Keratinocyte (primary cell): ENCODE data around the gene ARMC2. TPM values are rescaled to one million over a fixed set of nuclear protein-coding genes. Genes with fewer than 3 reads are reported as not detected.

ENCODE experiments used
- DNase-seq: peaks from one replicate; pipeline ENCODE4 v3.0.0-alpha.2; 2011; ENCODE audit warnings: low read depth, missing footprints, low spot score
- FAIRE-seq: peaks from 2 replicates; lab custom pipeline; 2011; peaks lifted over from hg19 to GRCh38; lab: Jason Lieb, UNC
- H2AFZ ChIP-seq: 2 replicates; pipeline ENCODE4 v1.6.0; 2012; ENCODE audit warnings: low read length, control low read depth, inconsistent platforms; ENCODE audit not compliant: control insufficient read depth
- H3K27ac ChIP-seq: 2 replicates; pipeline ENCODE4 v1.5.1; 2011; ENCODE audit warnings: low read length; ENCODE audit not compliant: control insufficient read depth, insufficient read depth
- H3K27me3 ChIP-seq: 3 replicates; pipeline ENCODE4 v1.6.0; 2011; ENCODE audit warnings: low read length; ENCODE audit not compliant: control insufficient read depth, insufficient read depth; ENCODE audit errors: extremely low read depth
- H3K36me3 ChIP-seq, 2 experiments: 2 replicates in 1 of 2; 3 replicates in 1 of 2; pipeline ENCODE4 v1.5.1; 2011; ENCODE audit warnings: low read length in 2 of 2, mild to moderate bottlenecking in 1 of 2; ENCODE audit not compliant: control insufficient read depth in 2 of 2, insufficient read depth in 2 of 2; ENCODE audit errors: extremely low read depth in 1 of 2
- H3K4me1 ChIP-seq: 3 replicates; pipeline ENCODE4 v1.5.1; 2011; ENCODE audit warnings: low read length; ENCODE audit not compliant: control insufficient read depth, insufficient read depth; ENCODE audit errors: extremely low read depth
- H3K4me2 ChIP-seq: 3 replicates; pipeline ENCODE4 v1.6.0; 2011; ENCODE audit warnings: low read depth, low read length; ENCODE audit not compliant: control insufficient read depth, insufficient read depth; ENCODE audit errors: extremely low read depth
- H3K4me3 ChIP-seq, 3 experiments: fragments of 200-600 bp in 1 of 3; sonication (generic) in 1 of 3; 2 replicates in 2 of 3; 3 replicates in 1 of 3; pipeline ENCODE4 v1.5.1; 2011 to 2016; ENCODE audit warnings: low read length in 3 of 3, mild to moderate bottlenecking in 3 of 3, control low read depth in 2 of 3, inconsistent platforms in 1 of 3, low read depth in 1 of 3, mixed read lengths in 1 of 3, mixed run types in 1 of 3, moderate library complexity in 1 of 3; ENCODE audit not compliant: control insufficient read depth in 2 of 3, insufficient read depth in 2 of 3; ENCODE audit errors: extremely low read depth in 1 of 3
- H3K79me2 ChIP-seq: 2 replicates; pipeline ENCODE4 v1.6.0; 2012; ENCODE audit warnings: low read length; ENCODE audit not compliant: control insufficient read depth, insufficient read depth
- H3K9ac ChIP-seq: 3 replicates; pipeline ENCODE4 v1.6.0; 2011; ENCODE audit warnings: low read length; ENCODE audit not compliant: control insufficient read depth, insufficient read depth; ENCODE audit errors: extremely low read depth
- H3K9me1 ChIP-seq: 3 replicates; pipeline ENCODE4 v1.6.0; 2011; ENCODE audit warnings: low read length; ENCODE audit not compliant: control insufficient read depth, insufficient read depth; ENCODE audit errors: extremely low read depth
- H3K9me3 ChIP-seq: 2 replicates; pipeline ENCODE4 v1.5.1; 2012; ENCODE audit warnings: low read depth, low read length; ENCODE audit not compliant: control insufficient read depth
- H4K20me1 ChIP-seq: 3 replicates; pipeline ENCODE4 v1.6.0; 2011; ENCODE audit warnings: low read length; ENCODE audit not compliant: control insufficient read depth, insufficient read depth; ENCODE audit errors: extremely low read depth
- EZH2 ChIP-seq: IDR thresholded peaks from one replicate; pipeline ENCODE4 v1.6.1; 2012; ENCODE audit warnings: inconsistent platforms, mild to moderate bottlenecking, low read length, moderate library complexity
- dilution Hi-C: fragments of 300-500 bp; cut with MboI; formaldehyde crosslinking; loops from one replicate; pipeline ENCODE4 v1.7.0; 2020; ENCODE audit warnings: low sequenced_read_pairs; ENCODE audit not compliant: extremely low pct_ligation_motif_present
- polyA plus RNA-seq, 5 experiments: library from polyadenylated mRNA; depleted of rRNA in 3 of 5; stranded (reverse) in 3 of 5; stranded (forward) in 1 of 5; unstranded in 1 of 5; fragments of >200 nt; gene quantifications; 1 replicate in 1 of 5; 2 replicates in 3 of 5; 3 replicates in 1 of 5; pipeline versions ENCODE4 v1.2.1 to v1.2.3, GENCODE V29; 2011 to 2012; ENCODE audit warnings: missing spikeins in 2 of 5, low read depth in 1 of 5, low replicate concordance in 1 of 5
- TF ChIP-seq, protein P1 (sequence below), 3 experiments: IDR thresholded peaks in 1 of 3; conservative IDR thresholded peaks in 1 of 3; optimal IDR thresholded peaks in 1 of 3; 2 replicates in 2 of 3; 3 replicates in 1 of 3; pipeline versions ENCODE3 to v1.5.1; 2011; ENCODE audit warnings: low read length in 3 of 3, mild to moderate bottlenecking in 3 of 3, moderate library complexity in 2 of 3, control low read depth in 1 of 3, inconsistent platforms in 1 of 3; ENCODE audit not compliant: insufficient read depth in 2 of 3; ENCODE audit errors: extremely low read depth in 1 of 3

ARMC2 gene
- polyA plus RNA-seq, 1 donor (not counting 4 experiments of a cell fraction or from before 2014, with no cell fraction given), result 3.8 TPM

DNA sequence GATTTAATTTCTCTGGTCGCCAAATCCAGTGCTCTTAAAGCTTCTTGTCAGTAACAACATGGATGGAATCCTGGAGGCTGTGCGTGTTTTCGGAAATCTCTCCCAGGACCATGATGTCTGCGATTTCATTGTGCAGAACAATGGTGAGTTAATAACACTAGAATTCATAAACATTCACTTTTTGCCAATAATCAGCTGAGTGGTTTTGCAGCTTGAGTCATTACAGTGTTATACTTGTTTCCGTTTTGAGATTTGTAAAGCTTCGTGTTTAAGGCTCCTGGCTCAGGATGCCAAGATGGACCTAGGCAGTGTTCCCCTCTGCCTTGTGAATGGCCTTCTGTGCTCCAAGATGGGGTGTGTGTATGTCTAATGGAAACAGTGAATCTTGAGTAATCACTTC lies 113.8 kb downstream of the ARMC2 start:
- H3K27me3 ChIP-seq, result no peaks in the 10 kb centered on the region
- no peak overlapping the region for H3K4me2 ChIP-seq
- no peak overlapping the region for H3K9ac ChIP-seq
- TF ChIP-seq, protein P1, sequence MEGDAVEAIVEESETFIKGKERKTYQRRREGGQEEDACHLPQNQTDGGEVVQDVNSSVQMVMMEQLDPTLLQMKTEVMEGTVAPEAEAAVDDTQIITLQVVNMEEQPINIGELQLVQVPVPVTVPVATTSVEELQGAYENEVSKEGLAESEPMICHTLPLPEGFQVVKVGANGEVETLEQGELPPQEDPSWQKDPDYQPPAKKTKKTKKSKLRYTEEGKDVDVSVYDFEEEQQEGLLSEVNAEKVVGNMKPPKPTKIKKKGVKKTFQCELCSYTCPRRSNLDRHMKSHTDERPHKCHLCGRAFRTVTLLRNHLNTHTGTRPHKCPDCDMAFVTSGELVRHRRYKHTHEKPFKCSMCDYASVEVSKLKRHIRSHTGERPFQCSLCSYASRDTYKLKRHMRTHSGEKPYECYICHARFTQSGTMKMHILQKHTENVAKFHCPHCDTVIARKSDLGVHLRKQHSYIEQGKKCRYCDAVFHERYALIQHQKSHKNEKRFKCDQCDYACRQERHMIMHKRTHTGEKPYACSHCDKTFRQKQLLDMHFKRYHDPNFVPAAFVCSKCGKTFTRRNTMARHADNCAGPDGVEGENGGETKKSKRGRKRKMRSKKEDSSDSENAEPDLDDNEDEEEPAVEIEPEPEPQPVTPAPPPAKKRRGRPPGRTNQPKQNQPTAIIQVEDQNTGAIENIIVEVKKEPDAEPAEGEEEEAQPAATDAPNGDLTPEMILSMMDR (optimal IDR thresholded peaks at IDR 0.05 in 1 of 3, IDR thresholded peaks at IDR 0.05 in 1 of 3, conservative IDR thresholded peaks at IDR 0.05 in 1 of 3; ENCODE audit: extremely low read depth in 1 of 3, insufficient read depth in 2 of 3, low read length in 3 of 3), result no peak
- no peak for TF ChIP-seq EZH2
- FAIRE-seq (no peak), DNase-seq (no peak)
- no peak overlapping the region for H3K4me3 ChIP-seq
- no peak overlapping the region for H3K27ac ChIP-seq
- H2AFZ ChIP-seq, result no peak overlapping the region
- dilution Hi-C loops, result no loop called here
- H3K4me1 ChIP-seq, result peaks cover 3% of the 10 kb centered on the region
- no peaks in the 10 kb centered on the region for H3K79me2 ChIP-seq
- no peaks in the 10 kb centered on the region for H3K9me1 ChIP-seq
- no peaks in the 10 kb centered on the region for H3K36me3 ChIP-seq
- no peaks in the 10 kb centered on the region for H4K20me1 ChIP-seq
- no peaks in the 10 kb centered on the region for H3K9me3 ChIP-seq

DNA sequence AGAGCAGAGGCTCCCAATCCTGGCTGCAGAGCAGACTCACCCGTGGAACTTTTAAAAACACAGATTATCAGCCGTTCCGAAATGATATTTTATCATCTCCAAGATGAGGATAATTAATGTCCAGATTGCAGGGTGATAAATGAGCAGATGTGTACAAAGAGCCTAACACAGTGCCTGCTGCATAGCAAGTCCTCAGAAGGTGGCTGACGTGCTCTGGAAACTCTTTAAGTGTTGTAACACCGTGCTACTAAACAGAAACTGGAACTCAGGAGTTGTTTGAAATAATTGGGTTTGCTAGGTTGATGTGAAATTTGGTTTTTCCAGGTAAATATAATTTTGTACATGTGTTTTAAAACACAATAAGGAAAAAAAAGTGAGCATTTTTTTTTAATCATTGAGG lies 118.0 kb downstream of the ARMC2 start:
- Histone ChIP-seq H3K9me3 (no peaks in the 10 kb centered on the region), H3K36me3 (no peaks in the 10 kb centered on the region), H2AFZ (no peak overlapping the region), H3K9ac (no peak overlapping the region), H3K27me3 (no peaks in the 10 kb centered on the region), H3K27ac (no peak overlapping the region), H3K4me2 (no peak overlapping the region), H3K79me2 (no peaks in the 10 kb centered on the region), H3K4me3 (no peak overlapping the region), H3K4me1 (peaks cover 6% of the 10 kb centered on the region), H3K9me1 (no peaks in the 10 kb centered on the region), H4K20me1 (no peaks in the 10 kb centered on the region)
- TF ChIP-seq EZH2, result no peak
- TF ChIP-seq, protein P1 (optimal IDR thresholded peaks at IDR 0.05 in 1 of 3, IDR thresholded peaks at IDR 0.05 in 1 of 3, conservative IDR thresholded peaks at IDR 0.05 in 1 of 3; ENCODE audit: extremely low read depth in 1 of 3, insufficient read depth in 2 of 3, low read length in 3 of 3), result no peak
- FAIRE-seq, result no peak
- no peak for DNase-seq
- dilution Hi-C loops, result no loop called here
